SK-N-SH (cell line): ENCODE results near the gene TMEM107. TPM values are rescaled to one million over a fixed set of nuclear protein-coding genes. Genes with fewer than 3 reads are reported as not detected.

Source experiments
- CTCF ChIA-PET: fragments of 300-600, 350-600 bp; formaldehyde crosslinking; extraction: SDS; loops from one replicate; lab custom pipeline; 2021; lab: Yijun Ruan, JAX
- POLR2A ChIA-PET: fragments of 350-600 bp; sonication (Branson Sonifier 250); formaldehyde crosslinking; extraction: SDS; loops from one replicate; lab custom pipeline; 2020; ENCODE audit warnings: antibody characterized with exemption, inconsistent platforms; lab: Yijun Ruan, JAX
- DNase-seq: peaks from one replicate; pipeline ENCODE4 v3.0.0; 2012
- H2AFZ ChIP-seq: fragments of 200-600 bp; sonication (generic); 2 replicates; pipeline ENCODE4 v1.8.1; 2016; ENCODE audit warnings: antibody characterized with exemption, mild to moderate bottlenecking, low read depth
- H3F3A ChIP-seq: fragments of 200-600 bp; sonication (generic); replicated peaks from 2 replicates; pipeline ENCODE3; 2016; ENCODE audit warnings: antibody characterized with exemption, mild to moderate bottlenecking; ENCODE audit not compliant: insufficient read depth
- H3K27ac ChIP-seq, 2 experiments: fragments of 200-500 bp in 1 of 2; fragments of 200-600 bp in 1 of 2; sonication (Bioruptor generic) in 1 of 2; sonication (generic), shearing (Covaris generic) in 1 of 2; 2 replicates each; pipeline versions ENCODE4 v1.5.1 to v1.6.1; 2014 to 2016; ENCODE audit warnings: low read depth in 2 of 2, inconsistent platforms in 1 of 2, low read length in 1 of 2, mild to moderate bottlenecking in 1 of 2, mixed read lengths in 1 of 2
- H3K27me3 ChIP-seq: fragments of 200-600 bp; sonication (generic), shearing (Covaris generic); 2 replicates; pipeline ENCODE4 v1.6.1; 2016; ENCODE audit warnings: mixed run types; ENCODE audit not compliant: insufficient read depth
- H3K36me3 ChIP-seq, 2 experiments: fragments of 200-500 bp in 1 of 2; fragments of 200-600 bp in 1 of 2; sonication (Bioruptor generic) in 1 of 2; sonication (generic) in 1 of 2; replicated peaks in 1 of 2; 2 replicates each; pipeline versions ENCODE3 to v1.5.1; 2014 to 2016; ENCODE audit warnings: low read length in 1 of 2, mild to moderate bottlenecking in 1 of 2; ENCODE audit not compliant: insufficient read depth in 2 of 2, control insufficient read depth in 1 of 2
- H3K4me1 ChIP-seq, 2 experiments: fragments of 200-500 bp in 1 of 2; fragments of 200-600 bp in 1 of 2; sonication (Bioruptor generic) in 1 of 2; sonication (generic), shearing (Covaris generic) in 1 of 2; 2 replicates each; pipeline versions ENCODE4 v1.5.1 to v1.6.1; 2014 to 2016; ENCODE audit warnings: low read depth in 1 of 2, low read length in 1 of 2, mixed run types in 1 of 2; ENCODE audit not compliant: insufficient read depth in 2 of 2, control insufficient read depth in 1 of 2
- H3K4me2 ChIP-seq: fragments of 200-600 bp; sonication (generic), shearing (Covaris generic); 2 replicates; pipeline ENCODE4 v1.6.1; 2017; ENCODE audit warnings: mixed run types
- H3K4me3 ChIP-seq, 2 experiments: fragments of 200-500 bp in 1 of 2; fragments of 200-600 bp in 1 of 2; sonication (Bioruptor generic) in 1 of 2; sonication (generic), shearing (Covaris generic) in 1 of 2; 2 replicates each; pipeline versions ENCODE4 v1.5.1 to v1.8.1; 2014 to 2016; ENCODE audit warnings: low read depth in 2 of 2, inconsistent platforms in 1 of 2, low read length in 1 of 2, mild to moderate bottlenecking in 1 of 2, mixed read lengths in 1 of 2, moderate library complexity in 1 of 2
- H3K79me2 ChIP-seq: fragments of 200-600 bp; sonication (generic); 2 replicates; pipeline ENCODE4 v1.8.1; 2017; ENCODE audit warnings: mild to moderate bottlenecking; ENCODE audit not compliant: insufficient read depth
- H3K9ac ChIP-seq: fragments of 200-600 bp; sonication (generic); 2 replicates; pipeline ENCODE4 v1.6.1; 2017; ENCODE audit warnings: mixed run types
- H3K9me2 ChIP-seq: fragments of 200-600 bp; sonication (generic); 2 replicates; pipeline ENCODE4 v1.6.1; 2017; ENCODE audit warnings: mixed run types
- H3K9me3 ChIP-seq: fragments of 200-600 bp; sonication (generic); 2 replicates; pipeline ENCODE4 v1.6.1; 2017; ENCODE audit warnings: mixed run types, mild to moderate bottlenecking, moderate library complexity
- H4K20me1 ChIP-seq: fragments of 200-600 bp; sonication (generic); 2 replicates; pipeline ENCODE4 v1.6.1; 2017; ENCODE audit warnings: mild to moderate bottlenecking, mixed run types; ENCODE audit not compliant: insufficient read depth
- CHD2 ChIP-seq: fragments of 150-350 bp; IDR thresholded peaks from 2 replicates; pipeline ENCODE4 v1.6.1; 2018; ENCODE audit warnings: low read length; ENCODE audit not compliant: partially characterized antibody
- ELF1 ChIP-seq: IDR thresholded peaks from 2 replicates; pipeline ENCODE4 v1.4.0; 2012
- EP300 ChIP-seq, 2 experiments: IDR thresholded peaks; 2 replicates each; pipeline versions ENCODE4 v1.4.0 to v1.6.1; 2012; ENCODE audit warnings: borderline replicate concordance in 1 of 2, low read depth in 1 of 2, low read length in 1 of 2
- IRF3 ChIP-seq: fragments of 150-350 bp; IDR thresholded peaks from 2 replicates; pipeline ENCODE4 v1.6.1; 2016; ENCODE audit warnings: mild to moderate bottlenecking, low read depth, low read length
- MAX ChIP-seq: IDR thresholded peaks from 2 replicates; pipeline ENCODE4 v1.4.0; 2012; ENCODE audit warnings: low read depth
- MEF2A ChIP-seq: IDR thresholded peaks from 2 replicates; pipeline ENCODE4 v1.4.0; 2012; ENCODE audit warnings: low read depth, borderline replicate concordance
- NRF1 ChIP-seq: IDR thresholded peaks from 2 replicates; pipeline ENCODE4 v1.6.1; 2012; ENCODE audit warnings: low read depth, mild to moderate bottlenecking, low read length
- PBX3 ChIP-seq: IDR thresholded peaks from 2 replicates; pipeline ENCODE4; 2012
- POLR2AphosphoS5 ChIP-seq: IDR thresholded peaks from 2 replicates; pipeline ENCODE4 v1.6.1; 2012; ENCODE audit warnings: low read depth, low read length
- REST ChIP-seq: IDR thresholded peaks from 2 replicates; pipeline ENCODE4 v1.6.1; 2012; ENCODE audit warnings: mild to moderate bottlenecking, low read depth, low read length, moderate library complexity
- RFX5 ChIP-seq: IDR thresholded peaks from 2 replicates; pipeline ENCODE4 v1.6.1; 2012; ENCODE audit warnings: mild to moderate bottlenecking, improper control_type of control experiment, low read length
- RXRA ChIP-seq: IDR thresholded peaks from 2 replicates; pipeline ENCODE4 v1.4.0; 2012; ENCODE audit warnings: low read depth, mild to moderate bottlenecking, borderline replicate concordance
- SIN3A ChIP-seq: IDR thresholded peaks from 2 replicates; pipeline ENCODE4 v1.6.1; 2012; ENCODE audit warnings: low read depth, mild to moderate bottlenecking, low read length, moderate library complexity, borderline replicate concordance
- TCF12 ChIP-seq: IDR thresholded peaks from 2 replicates; pipeline ENCODE4 v1.4.0; 2012
- TEAD4 ChIP-seq: IDR thresholded peaks from 2 replicates; pipeline ENCODE4 v1.4.0; 2012; ENCODE audit warnings: mild to moderate bottlenecking, borderline replicate concordance; ENCODE audit not compliant: insufficient read depth
- USF1 ChIP-seq: IDR thresholded peaks from 2 replicates; pipeline ENCODE4 v1.4.0; 2012; ENCODE audit warnings: low read depth, borderline replicate concordance
- WGBS: methylation state at CpG from one replicate; pipeline ENCODE4 v1.1.6; 2017; ENCODE audit warnings: low lambda C conversion rate; 5-methylcytosine and 5-hydroxymethylcytosine counted together
- polyA plus RNA-seq, 3 experiments: library from polyadenylated mRNA; depleted of rRNA; stranded (reverse); fragments of >200 nt; gene quantifications; 2 replicates each; pipeline ENCODE4 v1.2.3, GENCODE V29; 2012

TMEM107 gene
- polyA plus RNA-seq, 1 of the 3 experiments (the other 2 are of a cell fraction) = 18.6 TPM

- no peak for TF ChIP-seq USF1
Measured at GRCh38 chr17:8185582-8186445, 9.6 kb upstream of the TMEM107 start (continued).

GRCh38 chr17:8176998-8177731, 985 bp upstream of the TMEM107 start:
- no peaks in the 10 kb centered on the region for H3K9me3 ChIP-seq
- peak overlapping the region; percentile 90 for H2AFZ ChIP-seq
- H3K27me3 ChIP-seq = no peaks in the 10 kb centered on the region
- 88% methylated on average over 19 of the region's 19 CpGs for WGBS
- CTCF ChIA-PET = interaction anchor here (0.6 to 1.8 kb wide), 9 partner anchors 9 to 126 kb away, joined by 3 to 9 read pairs (median 3); no protein-coding TSS in a partner anchor
- H3K27ac ChIP-seq = peak overlapping the region; percentile 64 to 82; a peak in 3 of 4 replicates
- TF ChIP-seq PBX3 (no peak), MAX (no peak), ELF1 (no peak), NRF1 (no peak), TEAD4 (no peak), RFX5 (no peak), TCF12 (no peak), MEF2A (no peak), EP300 (IDR thresholded peaks at IDR 0.05; ENCODE audit: borderline replicate concordance in 1 of 2, low read depth in 1 of 2, low read length in 1 of 2) (no peak), RXRA (no peak), REST (no peak), SIN3A (no peak), IRF3 (no peak), CHD2 (no peak), POLR2AphosphoS5 (no peak)
- peak overlapping the region; percentile 87 for H3K4me2 ChIP-seq
- no peaks in the 10 kb centered on the region for H3K9me2 ChIP-seq
- peaks cover 9% of the 10 kb centered on the region for H3K79me2 ChIP-seq
- peaks cover 6 to 28% of the 10 kb centered on the region in 2 experiments; a peak in 2 of 4 replicates for H3K4me1 ChIP-seq
- POLR2A ChIA-PET = interaction anchor here (0.6 to 1.5 kb wide), 2 partner anchors 9 to 13 kb away, joined by 3 to 6 read pairs; no protein-coding TSS in a partner anchor
- H3F3A ChIP-seq = peaks cover 14% of the 10 kb centered on the region
- no peak for DNase-seq
- no peaks in the 10 kb centered on the region for H3K36me3 ChIP-seq
- no peaks in the 10 kb centered on the region for H4K20me1 ChIP-seq
- H3K4me3 ChIP-seq = peak overlapping the region; percentile 57 to 91
- H3K9ac ChIP-seq = peak overlapping the region; percentile 80
